Breast epithelium (tissue), 3 donors: Measurements from ENCODE around the gene HPSE.

Source experiments
- CTCF ChIP-seq, 3 donors: fragments of 450-650 bp; IDR thresholded peaks; one replicate each; pipeline ENCODE4 v1.5.1; 2016 to 2017; ENCODE audit warnings: antibody characterized with exemption in 3 of 3, mild to moderate bottlenecking in 3 of 3, moderate library complexity in 3 of 3
- POLR2A ChIP-seq: fragments of 450-650 bp; IDR thresholded peaks from one replicate; pipeline ENCODE4 v1.6.1; 2016; ENCODE audit warnings: antibody characterized with exemption, mild to moderate bottlenecking, moderate library complexity

GRCh38 chr4:83353516-83353915 is 18.9 kb upstream of the HPSE start:
- TF ChIP-seq POLR2A: no peak
- no peak for TF ChIP-seq CTCF (IDR thresholded peaks at IDR 0.05)
